Measurements from ENCODE around the gene RANBP3.
A peak's percentile ranks its signal among the peaks of the same experiment; 100 is the strongest.
"Not testable (repeated sequence)": the region's sequence is repeated elsewhere in the genome, so short reads cannot be mapped to it uniquely, and the experiment has no call there.

RANBP3 gene

GRCh38 chr19:5963259-5963658 is 14.7 kb downstream of the RANBP3 start:
- DNase-seq: not testable (repeated sequence)

DNA sequence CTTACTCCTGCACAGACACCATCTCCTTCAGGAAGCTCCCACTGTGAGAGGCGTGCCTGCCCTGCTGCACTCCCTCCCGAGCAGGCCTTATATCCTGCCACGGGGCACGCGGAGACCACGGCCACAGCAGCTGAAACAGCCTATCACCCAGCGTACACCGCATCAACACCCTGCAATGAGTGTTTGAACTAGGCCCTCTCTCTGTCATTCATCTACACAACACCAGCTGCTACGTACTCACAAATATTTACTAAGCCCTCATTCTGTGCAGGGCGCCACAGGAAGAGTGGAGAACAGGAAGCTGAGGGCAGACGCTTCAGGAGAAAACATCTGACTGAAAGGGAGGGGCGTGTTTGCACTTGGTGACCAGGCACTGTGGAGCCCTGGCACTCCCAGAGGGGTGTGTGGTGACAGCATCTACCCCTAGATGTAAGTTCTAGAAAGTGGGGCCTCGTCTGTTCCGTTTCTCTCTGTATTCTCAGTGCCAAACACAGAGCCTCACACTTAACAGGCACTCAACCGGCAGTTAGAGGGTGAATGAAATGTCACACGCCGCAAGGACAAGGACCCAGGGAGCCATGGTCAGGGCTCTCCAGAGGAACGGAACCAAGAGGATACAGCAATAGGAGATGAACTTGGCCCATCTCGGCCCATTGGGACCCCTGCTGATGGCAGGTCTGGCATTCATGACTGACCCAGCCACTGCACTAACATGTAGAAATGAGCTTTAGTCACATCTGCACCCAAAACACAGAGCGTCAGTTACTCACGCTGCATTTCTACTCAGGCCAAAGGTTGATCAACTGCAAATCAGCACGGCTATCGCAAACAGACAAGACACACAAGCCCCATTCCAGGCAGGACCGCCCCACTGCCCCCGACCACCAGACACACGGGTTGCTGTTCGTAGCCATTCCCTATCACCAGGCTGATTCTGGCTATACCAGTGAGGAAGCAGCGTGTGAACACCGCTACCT is 15.7 kb downstream of the RANBP3 start:
- DNase-seq: peak; percentile 99

- not testable (repeated sequence) for DNase-seq
Observed at GRCh38 chr19:5961641-5961968, 16.3 kb downstream of the RANBP3 start.

GRCh38 chr19:5960005-5961001 is 17.6 kb downstream of the RANBP3 start:
- DNase-seq: peak; percentile 86

DNA sequence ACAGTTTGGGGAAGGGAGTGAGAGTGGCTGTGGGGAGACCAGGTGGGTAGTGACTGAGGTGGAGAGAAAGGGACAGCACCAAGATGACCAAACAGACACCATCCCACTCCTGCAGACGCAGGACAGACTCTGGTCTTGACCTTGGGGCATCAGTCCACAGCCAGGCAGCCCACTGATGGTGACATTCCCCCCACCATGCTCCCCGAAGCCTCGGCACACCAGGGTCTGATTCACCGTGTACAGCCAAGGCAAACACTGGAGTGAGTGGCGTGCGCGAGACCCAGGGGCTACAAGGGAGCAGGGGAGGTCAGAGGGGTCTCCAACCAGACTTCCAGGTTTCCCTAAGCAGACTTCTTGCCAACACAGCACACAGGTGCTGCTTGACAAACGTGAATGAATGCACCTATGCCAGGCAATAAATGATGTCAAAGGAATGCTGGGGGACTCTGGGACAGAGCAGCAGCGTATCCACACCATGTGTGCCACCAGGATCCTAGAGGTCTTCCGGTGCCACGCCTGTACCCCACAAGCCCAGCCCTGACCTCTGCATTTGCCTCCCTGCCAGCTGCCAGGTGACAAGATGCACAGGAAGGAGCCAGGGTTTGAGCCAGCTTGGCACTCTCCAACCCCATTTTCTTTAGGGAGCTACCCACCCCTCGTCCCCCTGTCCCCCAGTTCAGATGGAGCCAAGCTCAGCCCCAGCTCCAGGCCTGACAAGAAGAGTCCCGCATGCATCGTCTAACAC is 18.5 kb downstream of the RANBP3 start:
- no peak for DNase-seq

DNA sequence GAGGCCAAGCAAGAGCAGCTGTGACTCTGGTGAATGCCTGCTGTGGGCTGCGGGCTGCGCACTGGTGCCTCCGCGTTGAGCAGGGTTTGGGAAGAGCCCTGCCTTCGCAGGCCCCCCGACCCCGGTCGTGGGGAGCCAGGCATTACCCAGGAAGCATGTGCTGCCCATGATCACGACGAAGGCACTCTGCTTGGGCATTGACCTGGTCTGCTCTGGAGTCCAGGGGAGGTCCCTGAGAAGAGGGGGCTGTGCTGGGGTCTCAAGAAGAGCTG is 19.2 kb downstream of the RANBP3 start:
- DNase-seq: no peak

DNA sequence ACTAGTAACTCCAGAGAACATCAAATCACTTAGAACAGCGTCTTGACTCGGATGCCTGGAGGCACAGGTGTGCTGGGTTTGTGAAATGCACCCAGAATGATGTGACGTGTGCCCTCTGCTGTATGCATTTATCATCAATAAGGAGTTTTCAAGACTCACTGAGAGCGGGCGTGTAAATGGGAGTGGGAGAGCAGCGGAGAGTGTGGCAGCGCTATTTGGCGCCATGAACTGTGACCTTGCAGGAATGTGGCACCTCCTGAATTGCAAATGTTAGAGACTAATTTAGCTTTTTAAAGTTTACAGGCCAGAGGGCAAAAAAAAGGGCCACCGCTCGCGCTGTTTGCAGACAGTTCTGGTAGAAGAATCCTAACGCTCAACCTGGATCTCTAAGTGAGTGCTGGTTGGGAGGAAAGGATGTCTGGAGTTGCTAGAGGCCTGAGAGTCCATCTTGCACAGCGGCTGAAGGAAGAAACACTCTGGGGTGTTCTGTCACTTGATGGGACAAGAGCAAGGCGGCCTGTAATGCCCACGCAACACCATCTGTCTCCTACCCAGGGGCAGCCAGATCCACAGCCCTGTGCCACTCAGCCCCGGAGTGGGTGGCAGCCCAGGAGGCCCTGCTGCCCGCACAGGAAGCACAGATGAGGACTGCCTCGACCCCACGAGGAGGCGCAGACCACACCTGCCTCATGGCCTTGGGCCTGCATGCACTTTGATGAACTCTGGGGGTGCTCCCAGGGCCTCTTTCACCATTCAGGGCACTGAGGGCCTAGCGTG is 19.7 kb downstream of the RANBP3 start:
- peak; percentile 40 for DNase-seq

GRCh38 chr19:5957170-5957569 is 20.8 kb downstream of the RANBP3 start:
- DNase-seq: peak; percentile 79

DNA sequence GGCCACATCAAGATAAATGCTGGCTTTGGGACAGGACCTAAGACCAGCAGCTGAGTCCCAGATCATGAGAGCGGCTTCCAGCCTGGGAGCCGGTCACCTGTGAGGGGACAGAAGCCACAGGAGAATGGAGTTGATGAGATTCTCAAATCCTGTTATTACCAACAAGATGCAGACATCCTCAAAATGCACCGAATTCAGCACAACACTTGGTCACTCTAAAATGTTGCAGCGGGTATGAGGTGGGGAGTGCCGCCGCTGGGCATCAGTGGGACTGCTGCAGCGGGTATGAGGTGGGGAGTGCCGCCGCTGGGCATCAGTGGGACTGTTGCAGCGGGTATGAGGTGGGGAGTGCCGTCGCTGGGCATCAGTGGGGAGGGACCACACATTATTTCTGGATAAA is 21.2 kb downstream of the RANBP3 start:
- DNase-seq: peak; percentile 54

DNA sequence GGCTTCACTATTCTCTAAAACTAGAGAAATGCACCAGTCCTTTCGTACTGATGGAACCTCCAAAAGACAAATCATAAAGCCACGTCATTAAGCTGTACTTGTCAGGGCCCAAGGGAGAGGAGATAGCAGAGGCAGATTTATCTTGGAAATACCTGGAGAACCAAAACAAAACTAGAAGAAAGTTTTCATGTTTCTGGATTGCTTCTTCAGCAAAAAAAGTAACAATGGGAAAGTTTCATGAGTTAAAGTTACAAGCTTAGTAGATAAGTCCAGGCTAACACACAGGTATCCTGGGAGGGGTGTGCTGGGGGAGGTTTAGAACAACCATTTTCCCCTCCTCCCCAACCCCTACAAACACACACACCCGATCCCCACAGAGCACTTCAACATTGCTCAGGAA is 21.6 kb downstream of the RANBP3 start:
- DNase-seq: no peak

DNA sequence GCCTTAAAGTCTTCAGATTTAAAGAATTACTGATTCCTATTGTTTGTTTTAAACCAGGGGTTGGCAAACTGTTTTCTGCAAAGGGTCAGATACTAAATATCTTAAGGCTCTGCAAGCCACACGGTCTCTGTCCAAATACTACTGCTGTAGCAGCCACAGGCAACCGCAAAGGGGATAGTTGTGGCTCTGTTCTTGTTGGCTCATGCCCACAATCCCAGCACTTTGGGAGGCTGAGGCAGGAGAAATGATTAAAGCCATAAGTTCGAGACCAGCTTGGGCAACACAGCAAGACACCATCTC is 22.4 kb downstream of the RANBP3 start:
- DNase-seq: peak; percentile 76

DNA sequence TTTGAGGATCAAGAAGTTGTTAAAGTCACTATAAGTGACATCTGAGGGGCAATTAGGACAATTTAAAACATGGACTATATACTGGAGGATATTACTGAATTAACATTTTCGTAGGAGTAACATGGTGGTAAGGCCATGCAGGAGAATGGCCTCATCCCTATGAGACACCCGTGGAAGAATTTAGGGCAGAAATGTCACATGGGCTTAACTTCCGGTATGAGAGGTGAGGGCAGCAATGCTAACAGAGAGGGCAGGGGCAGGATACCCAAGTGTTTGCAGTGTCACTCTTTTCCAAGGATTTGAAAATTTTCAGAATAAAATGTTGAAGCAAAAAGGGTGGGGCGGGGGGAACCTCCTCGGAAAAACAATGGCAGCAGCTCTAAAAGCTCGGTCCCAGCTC is 23.6 kb downstream of the RANBP3 start:
- DNase-seq: no peak

- peak; percentile 61 for DNase-seq
Observed at GRCh38 chr19:5953680-5954213, 24.2 kb downstream of the RANBP3 start.

DNA sequence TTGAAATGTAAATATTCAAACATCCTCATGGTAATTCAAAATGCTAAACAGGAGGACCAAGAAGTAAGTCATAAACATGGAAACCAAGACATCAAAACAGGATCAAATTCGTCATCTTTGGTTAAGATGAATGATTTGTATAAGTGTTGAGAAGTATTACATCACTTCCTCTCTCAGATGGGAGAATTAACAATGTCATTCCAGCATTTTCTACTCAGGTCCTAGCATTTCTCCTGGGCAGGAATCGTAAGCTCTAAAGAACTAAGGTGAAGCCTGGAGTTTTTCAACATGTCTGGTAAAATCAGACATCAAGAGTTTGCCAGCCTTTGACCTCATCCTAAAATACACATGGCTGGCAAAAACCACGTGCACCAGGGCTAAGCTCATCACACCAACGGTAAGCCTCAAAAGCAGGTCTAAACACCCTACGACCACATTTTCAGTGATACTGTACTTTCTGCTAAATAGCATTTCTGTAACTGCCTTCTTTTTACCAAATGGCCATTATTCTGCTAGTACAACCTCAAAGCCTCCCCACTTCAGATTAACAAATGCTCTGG is 24.8 kb downstream of the RANBP3 start:
- DNase-seq: peak; percentile 62

- DNase-seq: peak; percentile 57
Observed at GRCh38 chr19:5952193-5953029, 25.5 kb downstream of the RANBP3 start.

DNA sequence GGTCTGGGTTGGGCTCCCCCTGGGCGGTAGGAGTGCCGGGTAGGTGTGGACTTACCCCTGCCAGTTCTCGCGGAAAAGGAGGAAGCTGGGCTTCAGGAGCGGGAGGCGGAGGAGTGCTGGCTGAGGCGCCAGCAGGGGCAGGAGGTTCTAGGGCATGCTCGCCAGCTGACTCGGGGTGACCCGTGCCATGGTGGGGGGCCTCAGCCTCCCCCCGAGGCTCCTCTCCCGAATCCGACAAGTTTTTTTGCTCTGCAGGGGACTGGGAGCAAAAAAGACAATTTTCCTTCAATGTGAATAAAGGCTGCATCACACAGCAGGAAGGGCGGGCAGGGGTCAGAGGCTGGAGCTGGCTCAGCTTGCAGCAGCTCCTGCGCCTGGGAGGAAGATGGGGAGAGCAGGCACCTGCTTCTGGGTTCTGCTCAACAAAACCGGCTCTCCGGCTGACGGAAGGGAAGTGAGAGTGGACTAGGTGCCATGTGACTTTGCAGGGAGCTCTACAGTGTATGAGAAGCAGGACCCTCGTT is 26.5 kb downstream of the RANBP3 start:
- peak; percentile 23 for DNase-seq

- no peak for DNase-seq
Observed at GRCh38 chr19:5950741-5951140, 27.2 kb downstream of the RANBP3 start.

DNA sequence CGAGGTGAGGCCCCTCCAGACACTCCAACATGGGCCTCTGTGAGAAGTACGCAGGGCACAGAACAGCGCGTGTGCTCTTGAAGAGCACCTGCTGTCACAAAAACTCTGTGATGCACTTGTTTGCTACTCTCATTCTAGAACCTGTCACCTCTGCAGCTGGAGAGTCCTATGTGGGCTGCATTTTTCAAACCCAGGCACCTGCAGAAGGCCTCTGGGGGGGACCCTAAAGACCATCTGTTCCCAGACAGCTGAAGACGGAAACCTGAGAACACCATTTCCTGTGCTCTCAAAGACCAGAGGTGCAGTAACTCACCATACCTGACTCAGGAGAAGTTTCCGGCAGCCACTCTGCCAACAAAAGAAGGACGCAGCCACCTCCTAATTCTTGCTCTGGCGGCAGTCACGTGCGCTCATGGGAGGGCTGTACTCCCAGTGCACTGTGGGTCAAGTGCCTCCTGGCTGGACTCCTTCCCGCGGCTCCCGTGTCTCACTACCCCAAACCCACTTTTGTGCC is 28.1 kb downstream of the RANBP3 start:
- peak; percentile 99 for DNase-seq

DNA sequence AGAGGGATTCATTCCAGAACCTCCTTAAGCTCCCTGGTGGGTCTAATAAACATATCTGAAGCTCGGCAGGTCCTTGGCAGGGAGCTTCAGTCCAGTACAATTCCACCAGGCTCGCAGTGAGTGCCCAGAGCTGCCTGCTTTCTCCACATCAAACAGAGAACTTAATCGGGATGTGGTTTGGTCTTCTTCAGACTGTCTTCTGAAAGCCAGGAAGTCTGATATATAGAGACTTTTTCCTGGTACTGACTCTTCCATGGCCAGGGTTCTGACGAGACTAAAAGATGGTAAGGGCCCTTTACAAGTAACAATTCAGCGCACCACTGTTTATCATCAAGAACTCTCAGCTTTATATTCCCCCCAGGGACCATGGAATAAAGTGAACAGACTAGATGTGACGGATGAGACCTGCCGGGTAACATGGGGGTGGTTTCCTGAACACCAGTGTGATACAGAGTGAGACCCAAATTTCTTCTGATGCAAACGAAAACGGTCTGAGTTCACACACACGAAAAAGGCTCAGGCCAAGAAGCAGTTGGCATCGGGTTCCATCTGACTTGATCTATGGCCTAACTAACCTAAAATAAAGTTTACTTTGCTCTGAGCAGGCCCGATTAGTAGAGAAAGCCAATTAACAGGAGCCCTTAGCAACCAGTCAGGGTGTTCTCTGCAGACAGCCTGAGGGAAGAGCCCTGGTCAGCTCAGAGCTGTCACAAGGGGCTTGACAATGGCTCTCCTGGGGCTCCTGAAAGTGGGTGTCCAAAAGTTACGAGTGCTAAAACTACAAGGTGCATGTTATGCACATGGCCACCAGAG is 29.0 kb downstream of the RANBP3 start:
- DNase-seq: no peak

- no peak for DNase-seq
Observed at GRCh38 chr19:5947435-5947834, 30.5 kb downstream of the RANBP3 start.

Measured in NCI-H510A treated with DMSO at 0.1 percent for 48 hours (cell line).